ENCODE results near the gene CTNNBIP1.
"Not testable (repeated sequence)": the region's sequence is repeated elsewhere in the genome, so short reads cannot be mapped to it uniquely, and the experiment has no call there.

The CTNNBIP1 gene

DNA sequence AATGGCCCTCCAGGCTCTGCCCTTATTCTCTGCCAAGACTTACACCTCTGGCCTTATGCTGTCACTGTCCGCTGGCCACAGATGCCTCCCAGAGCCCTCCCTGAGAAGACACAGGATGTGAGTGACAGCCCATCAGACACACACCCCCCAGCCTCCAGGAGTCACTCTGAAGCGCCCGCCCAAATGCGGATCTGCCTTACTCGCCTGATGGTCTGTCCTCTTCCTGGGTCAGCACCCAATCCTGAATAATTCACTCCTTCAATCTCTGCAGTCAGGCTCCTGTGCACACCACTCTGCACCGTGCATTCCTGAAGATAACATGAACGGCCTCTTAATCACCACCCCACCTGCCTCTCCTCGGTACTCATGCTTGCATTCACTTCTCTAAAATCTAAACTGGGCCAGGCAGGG lies 101.0 kb downstream of the CTNNBIP1 start:
- DNase-seq (ENCODE audit: low read depth in 1 of 2, low spot score in 1 of 2), result no peak

GRCh38 chr1:9808459-9808858 lies 101.6 kb downstream of the CTNNBIP1 start:
- no peak for DNase-seq (ENCODE audit: low read depth in 1 of 2, low spot score in 1 of 2)

- no peak for DNase-seq (ENCODE audit: low read depth in 1 of 2, low spot score in 1 of 2)
Observed at GRCh38 chr1:9807541-9807940, 102.5 kb downstream of the CTNNBIP1 start.

GRCh38 chr1:9805972-9806371 lies 104.1 kb downstream of the CTNNBIP1 start:
- not testable (repeated sequence) for DNase-seq (ENCODE audit: low read depth in 1 of 2, low spot score in 1 of 2)

GRCh38 chr1:9805006-9805508 lies 105.0 kb downstream of the CTNNBIP1 start:
- no peak for DNase-seq (ENCODE audit: low read depth in 1 of 2, low spot score in 1 of 2)

GRCh38 chr1:9803003-9803918 lies 106.8 kb downstream of the CTNNBIP1 start:
- not testable (repeated sequence) for DNase-seq (ENCODE audit: low read depth in 1 of 2, low spot score in 1 of 2)

DNA sequence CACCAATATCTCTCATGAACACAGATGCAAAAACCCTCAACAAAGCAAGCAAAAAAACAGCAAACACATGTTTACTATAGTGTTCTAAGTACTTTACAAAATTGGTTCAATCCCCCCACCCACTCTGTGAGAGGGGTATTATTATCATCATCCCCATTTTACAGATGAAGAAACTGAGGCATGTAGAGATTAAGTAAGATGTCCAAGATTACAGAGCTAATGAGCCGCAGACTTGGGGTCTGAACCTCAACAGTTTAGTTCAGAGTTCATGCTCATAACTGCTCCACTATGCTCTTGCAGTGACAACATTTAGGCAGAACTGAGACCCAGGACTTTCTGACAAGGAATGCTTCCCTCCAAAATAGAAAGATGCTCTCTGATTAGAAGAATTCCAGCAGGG lies 108.2 kb downstream of the CTNNBIP1 start:
- no peak for DNase-seq (ENCODE audit: low read depth in 1 of 2, low spot score in 1 of 2)
